ENCODE data around the gene WFDC10A. TPM values are rescaled to one million over a fixed set of nuclear protein-coding genes. Genes with fewer than 3 reads are reported as not detected.
"Not testable (repeated sequence)": the region's sequence is repeated elsewhere in the genome, so short reads cannot be mapped to it uniquely, and the experiment has no call there.

WFDC10A gene
- polyA plus RNA-seq (2013, experiment 1 of 4): not detected
- not detected for polyA plus RNA-seq (2013, experiment 2 of 4)
- not detected for polyA plus RNA-seq (2013, experiment 3 of 4)
- not detected for polyA plus RNA-seq (2013, experiment 4 of 4)

DNA sequence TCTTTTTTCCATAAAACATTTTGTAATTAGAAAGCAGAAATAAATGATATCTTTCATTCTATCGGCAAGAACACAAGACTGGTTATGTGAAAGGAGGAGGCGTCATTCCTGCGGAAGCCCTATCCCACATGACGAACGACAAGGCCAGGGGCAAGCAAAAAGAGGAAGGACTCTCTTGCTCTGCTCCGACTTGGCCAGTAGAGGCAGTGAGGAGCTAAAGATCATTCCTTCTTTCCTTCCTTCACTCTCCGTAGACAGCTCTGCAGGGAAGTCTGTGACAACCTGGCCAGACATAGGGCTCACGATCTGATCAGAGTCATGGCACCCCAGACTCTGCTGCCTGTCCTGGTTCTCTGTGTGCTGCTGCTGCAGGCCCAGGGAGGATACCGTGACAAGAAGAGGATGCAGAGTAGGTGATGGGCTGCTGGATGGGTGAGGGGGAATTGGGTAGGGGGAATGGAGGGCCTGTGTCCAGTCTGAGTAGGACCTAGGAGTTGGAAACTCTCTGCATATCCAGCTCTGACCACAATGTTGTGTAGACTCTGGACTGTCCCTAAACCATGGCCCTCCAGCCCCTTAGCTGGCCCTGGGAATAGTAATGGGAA, at the start of gene WFDC10A:
Gene WFDC10A (plus strand): TSS at position 244 of the 605 bp plus-strand sequence. CDS start 75 bp downstream, at position 319.
- Histone ChIP-seq H3K4me1 (ENCODE audit: control insufficient read depth, insufficient read depth, low read length) (no peaks in the 10 kb centered on the region), H3K9me3 (ENCODE audit: control insufficient read depth, low read length) (no peaks in the 10 kb centered on the region), H3K27ac (ENCODE audit: insufficient read depth, low read depth, low read length, poor library complexity, severe bottlenecking) (no peak within 1 kb of the TSS), H3K4me3 (ENCODE audit: insufficient read depth, low read depth, low read length) (no peak within 1 kb of the TSS), H3K36me3 (ENCODE audit: control insufficient read depth, insufficient read depth, low read length) (no peaks in the 10 kb centered on the region), H3K27me3 (ENCODE audit: control insufficient read depth, insufficient read depth, low read length, poor library complexity, severe bottlenecking) (no peaks in the 10 kb centered on the region)
- WGBS, 2 experiments: 19 to 27% methylated on average over 9 of the region's 9 CpGs

DNA sequence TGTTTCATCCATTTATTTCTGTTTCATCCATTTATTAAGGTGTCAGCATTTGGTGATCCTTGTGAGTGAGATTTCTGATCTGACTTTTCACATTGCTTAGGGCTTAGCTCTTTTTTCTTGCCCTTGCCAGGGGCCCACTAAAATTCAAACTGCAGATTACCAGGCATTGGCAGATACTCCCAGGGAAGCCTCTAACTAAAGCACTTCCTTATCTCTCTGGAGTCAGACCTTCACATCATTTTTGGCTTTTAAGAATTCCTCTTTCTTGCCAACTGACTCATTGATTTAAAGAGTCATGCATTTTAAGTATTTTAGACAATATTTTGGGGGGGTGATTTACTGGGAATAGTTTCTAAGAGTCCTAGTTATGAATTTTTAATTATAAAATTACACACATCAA, 47.8 kb upstream of the WFDC10A start:
- no peaks in the 10 kb centered on the region for H3K4me1 ChIP-seq (ENCODE audit: control insufficient read depth, insufficient read depth, low read length)
- H3K27me3 ChIP-seq (ENCODE audit: control insufficient read depth, insufficient read depth, low read length, poor library complexity, severe bottlenecking): no peaks in the 10 kb centered on the region
- H3K27ac ChIP-seq (ENCODE audit: insufficient read depth, low read depth, low read length, poor library complexity, severe bottlenecking): no peak overlapping the region
- H3K4me3 ChIP-seq (ENCODE audit: insufficient read depth, low read depth, low read length): no peak overlapping the region
- no peaks in the 10 kb centered on the region for H3K9me3 ChIP-seq (ENCODE audit: control insufficient read depth, low read length)
- no peaks in the 10 kb centered on the region for H3K36me3 ChIP-seq (ENCODE audit: control insufficient read depth, insufficient read depth, low read length)

DNA sequence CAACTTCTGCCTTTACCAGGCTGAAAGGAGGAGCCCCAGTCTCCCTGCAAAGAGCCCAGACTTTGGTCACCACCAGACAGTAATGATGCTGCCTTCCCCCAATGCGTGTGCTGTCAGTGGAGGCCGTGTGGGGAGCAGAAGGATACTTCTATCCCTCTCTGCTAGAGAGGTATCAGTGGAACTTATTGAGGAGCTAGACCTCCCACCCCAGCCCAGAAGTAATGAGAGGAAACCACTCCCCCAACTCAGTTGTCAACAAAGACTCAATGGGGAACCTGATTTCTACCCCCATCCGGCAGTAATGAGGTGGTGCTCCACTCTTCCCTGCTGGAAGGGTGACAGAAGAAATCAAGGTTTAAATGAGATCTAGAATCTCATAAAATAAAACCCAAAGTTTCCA, 46.0 kb upstream of the WFDC10A start:
- no peaks in the 10 kb centered on the region for H3K4me1 ChIP-seq (ENCODE audit: control insufficient read depth, insufficient read depth, low read length)
- no peaks in the 10 kb centered on the region for H3K27me3 ChIP-seq (ENCODE audit: control insufficient read depth, insufficient read depth, low read length, poor library complexity, severe bottlenecking)
- 47 to 51% methylated on average over 3 of the region's 3 CpGs for WGBS, 2 experiments
- H3K9me3 ChIP-seq (ENCODE audit: control insufficient read depth, low read length): no peaks in the 10 kb centered on the region
- H3K27ac ChIP-seq (ENCODE audit: insufficient read depth, low read depth, low read length, poor library complexity, severe bottlenecking): no peak overlapping the region
- H3K4me3 ChIP-seq (ENCODE audit: insufficient read depth, low read depth, low read length): no peak overlapping the region
- no peaks in the 10 kb centered on the region for H3K36me3 ChIP-seq (ENCODE audit: control insufficient read depth, insufficient read depth, low read length)

DNA sequence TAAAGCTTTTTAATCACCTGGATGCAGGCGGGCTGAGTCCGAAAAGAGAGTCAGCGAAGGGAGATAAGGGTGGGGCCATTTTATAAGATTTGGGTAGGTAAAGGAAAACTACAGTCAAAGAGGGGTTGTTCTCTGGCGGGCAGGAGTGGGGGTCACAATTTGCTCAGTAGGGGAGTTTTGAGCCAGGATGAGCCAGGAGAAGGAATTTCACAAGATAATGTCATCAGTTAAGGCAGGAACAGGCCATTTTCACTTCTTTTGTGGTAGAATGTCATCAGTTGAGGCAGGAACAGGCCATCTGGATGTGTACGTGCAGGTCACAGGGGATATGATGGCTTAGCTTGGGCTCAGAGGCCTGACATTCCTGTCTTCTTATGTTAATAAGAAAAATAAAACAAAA, 45.2 kb upstream of the WFDC10A start:
- not testable (repeated sequence) for H3K9me3 ChIP-seq (ENCODE audit: control insufficient read depth, low read length); H3K27ac ChIP-seq (ENCODE audit: insufficient read depth, low read depth, low read length, poor library complexity, severe bottlenecking); H3K4me1 ChIP-seq (ENCODE audit: control insufficient read depth, insufficient read depth, low read length); H3K36me3 ChIP-seq (ENCODE audit: control insufficient read depth, insufficient read depth, low read length); H3K27me3 ChIP-seq (ENCODE audit: control insufficient read depth, insufficient read depth, low read length, poor library complexity, severe bottlenecking); H3K4me3 ChIP-seq (ENCODE audit: insufficient read depth, low read depth, low read length)
- 89 to 91% methylated on average over 5 of the region's 5 CpGs for WGBS, 2 experiments

DNA sequence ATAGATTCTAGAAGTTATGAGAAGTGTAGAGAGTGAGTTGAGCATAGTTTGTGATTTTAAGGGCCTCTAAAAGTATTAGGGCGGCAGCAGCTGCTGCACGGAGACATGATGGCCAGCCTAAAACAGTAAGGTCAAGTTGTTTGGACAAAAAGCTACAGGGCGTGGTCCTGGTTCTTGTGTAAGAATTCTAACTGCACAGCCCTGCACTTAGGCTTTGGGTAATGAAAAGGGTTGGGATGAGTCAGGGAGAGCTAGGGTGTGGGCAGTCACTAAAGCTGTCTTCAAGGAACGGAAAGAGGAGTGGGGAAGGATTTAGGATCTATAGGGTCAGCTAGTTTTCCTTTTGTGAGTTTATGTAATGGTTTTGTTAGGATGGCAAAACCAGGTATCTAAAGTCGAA, 43.6 kb upstream of the WFDC10A start:
- not testable (repeated sequence) for H3K36me3 ChIP-seq (ENCODE audit: control insufficient read depth, insufficient read depth, low read length); H3K9me3 ChIP-seq (ENCODE audit: control insufficient read depth, low read length); H3K4me1 ChIP-seq (ENCODE audit: control insufficient read depth, insufficient read depth, low read length); H3K27me3 ChIP-seq (ENCODE audit: control insufficient read depth, insufficient read depth, low read length, poor library complexity, severe bottlenecking); H3K27ac ChIP-seq (ENCODE audit: insufficient read depth, low read depth, low read length, poor library complexity, severe bottlenecking); H3K4me3 ChIP-seq (ENCODE audit: insufficient read depth, low read depth, low read length)
- 93 to 95% methylated on average over 5 of the region's 5 CpGs for WGBS, 2 experiments

DNA sequence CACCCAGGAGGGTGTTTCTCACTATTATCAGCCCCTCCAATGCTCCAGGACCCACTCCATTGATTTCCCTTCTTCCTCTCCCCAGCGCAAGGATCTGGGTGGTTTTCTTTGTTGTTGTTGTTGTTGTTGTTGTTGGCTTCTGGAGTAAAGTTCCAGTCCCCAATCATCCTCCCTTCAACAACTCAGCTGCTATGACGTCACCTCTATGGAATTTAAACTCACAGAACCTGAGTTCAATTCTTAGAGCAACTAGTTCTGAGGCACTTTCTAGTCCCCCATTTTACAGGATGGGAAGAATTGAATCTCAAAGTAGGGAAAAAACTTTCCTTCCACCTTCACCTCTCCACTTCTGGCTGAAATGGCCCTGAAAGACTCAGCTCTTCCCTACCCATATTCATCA, 40.7 kb upstream of the WFDC10A start:
- Histone ChIP-seq H3K4me3 (ENCODE audit: insufficient read depth, low read depth, low read length) (no peak overlapping the region), H3K9me3 (ENCODE audit: control insufficient read depth, low read length) (no peaks in the 10 kb centered on the region), H3K27ac (ENCODE audit: insufficient read depth, low read depth, low read length, poor library complexity, severe bottlenecking) (no peak overlapping the region), H3K4me1 (ENCODE audit: control insufficient read depth, insufficient read depth, low read length) (no peaks in the 10 kb centered on the region), H3K27me3 (ENCODE audit: control insufficient read depth, insufficient read depth, low read length, poor library complexity, severe bottlenecking) (no peaks in the 10 kb centered on the region), H3K36me3 (ENCODE audit: control insufficient read depth, insufficient read depth, low read length) (no peaks in the 10 kb centered on the region)
- 44 to 70% methylated on average over 1 of the region's 2 CpGs for WGBS, 2 experiments

DNA sequence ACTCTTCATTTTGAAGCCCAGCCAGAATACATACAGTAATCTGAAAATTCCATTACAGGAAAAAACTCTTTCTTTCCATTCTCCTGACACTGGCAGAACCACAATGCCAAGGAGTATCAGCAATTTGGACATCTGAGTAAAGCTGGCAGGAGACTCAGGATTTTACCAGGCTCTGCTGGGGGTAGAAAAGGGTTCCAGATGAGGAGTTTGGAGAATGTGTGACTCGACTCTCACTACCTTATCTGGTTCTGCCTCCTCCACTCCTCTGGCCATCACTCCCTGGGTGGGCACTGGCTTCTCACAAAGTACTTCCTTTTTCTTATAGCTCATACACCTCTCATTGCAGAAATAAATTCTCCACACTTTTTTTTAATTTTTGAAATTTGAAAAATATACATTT, 39.8 kb upstream of the WFDC10A start:
- 55 to 77% methylated on average over 1 of the region's 1 CpG for WGBS, 2 experiments

DNA sequence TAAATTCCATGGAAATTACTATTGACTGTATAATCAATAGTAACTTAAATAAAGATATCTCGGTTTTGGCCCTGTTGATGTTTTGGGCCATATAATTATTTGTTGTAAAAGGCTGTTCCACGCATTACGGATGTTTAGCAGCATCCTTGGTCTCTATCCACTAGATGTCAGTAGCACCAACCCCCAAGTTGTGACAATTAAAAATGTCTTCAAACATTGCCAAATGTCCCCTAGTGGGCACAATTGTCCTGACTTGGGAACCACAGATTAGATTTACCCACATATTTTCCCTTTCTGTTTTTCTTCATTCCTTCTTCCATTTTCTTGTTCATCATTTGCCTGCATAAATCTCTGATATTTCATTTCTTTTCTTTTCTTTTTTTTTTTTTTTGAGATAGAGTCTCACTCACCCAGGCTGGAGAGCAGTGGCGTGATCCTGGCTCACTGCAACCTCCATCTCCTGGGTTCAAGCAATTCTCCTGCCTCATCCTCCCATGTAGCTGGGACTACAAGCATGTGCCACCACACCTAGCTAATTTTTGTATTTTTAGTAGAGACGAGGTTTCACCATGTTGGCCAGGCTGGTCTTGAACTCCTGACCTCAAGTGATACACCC, 36.9 kb upstream of the WFDC10A start:
- no peak overlapping the region for H3K27ac ChIP-seq (ENCODE audit: insufficient read depth, low read depth, low read length, poor library complexity, severe bottlenecking)
- no peaks in the 10 kb centered on the region for H3K9me3 ChIP-seq (ENCODE audit: control insufficient read depth, low read length)
- H3K27me3 ChIP-seq (ENCODE audit: control insufficient read depth, insufficient read depth, low read length, poor library complexity, severe bottlenecking): no peaks in the 10 kb centered on the region
- 64 to 72% methylated on average over 5 of the region's 5 CpGs for WGBS, 2 experiments
- H3K4me3 ChIP-seq (ENCODE audit: insufficient read depth, low read depth, low read length): no peak overlapping the region
- H3K4me1 ChIP-seq (ENCODE audit: control insufficient read depth, insufficient read depth, low read length): no peaks in the 10 kb centered on the region
- no peaks in the 10 kb centered on the region for H3K36me3 ChIP-seq (ENCODE audit: control insufficient read depth, insufficient read depth, low read length)

More for the DNA sequence above, 39.8 kb upstream of the WFDC10A start:
- Histone ChIP-seq H3K27me3 (ENCODE audit: control insufficient read depth, insufficient read depth, low read length, poor library complexity, severe bottlenecking) (no peaks in the 10 kb centered on the region), H3K4me1 (ENCODE audit: control insufficient read depth, insufficient read depth, low read length) (no peaks in the 10 kb centered on the region), H3K36me3 (ENCODE audit: control insufficient read depth, insufficient read depth, low read length) (no peaks in the 10 kb centered on the region), H3K4me3 (ENCODE audit: insufficient read depth, low read depth, low read length) (no peak overlapping the region), H3K27ac (ENCODE audit: insufficient read depth, low read depth, low read length, poor library complexity, severe bottlenecking) (no peak overlapping the region), H3K9me3 (ENCODE audit: control insufficient read depth, low read length) (no peaks in the 10 kb centered on the region)

DNA sequence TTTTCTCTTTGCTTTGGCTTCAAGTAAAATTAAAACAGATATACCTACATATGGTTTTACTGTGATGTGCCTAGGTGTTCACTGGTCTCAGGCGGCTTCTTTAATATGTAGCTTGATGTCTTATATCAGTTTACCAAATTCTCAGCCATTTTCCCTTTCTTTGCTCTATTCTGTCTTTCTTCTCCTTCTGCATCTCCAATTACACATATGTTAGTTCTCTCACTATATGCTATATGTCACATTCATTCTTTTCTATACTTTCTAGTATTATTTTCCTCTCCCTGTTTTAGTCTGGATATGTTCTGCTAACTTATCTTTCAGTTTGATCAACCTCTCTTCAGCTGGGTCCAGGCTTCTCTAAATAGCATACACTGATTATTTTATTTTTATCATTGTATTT, 36.0 kb upstream of the WFDC10A start:
- 0% methylated on average over 1 of the region's 1 CpG for WGBS, 2 experiments
- Histone ChIP-seq H3K9me3 (ENCODE audit: control insufficient read depth, low read length) (no peaks in the 10 kb centered on the region), H3K4me1 (ENCODE audit: control insufficient read depth, insufficient read depth, low read length) (no peaks in the 10 kb centered on the region), H3K4me3 (ENCODE audit: insufficient read depth, low read depth, low read length) (no peak overlapping the region), H3K27me3 (ENCODE audit: control insufficient read depth, insufficient read depth, low read length, poor library complexity, severe bottlenecking) (no peaks in the 10 kb centered on the region), H3K27ac (ENCODE audit: insufficient read depth, low read depth, low read length, poor library complexity, severe bottlenecking) (no peak overlapping the region), H3K36me3 (ENCODE audit: control insufficient read depth, insufficient read depth, low read length) (no peaks in the 10 kb centered on the region)

DNA sequence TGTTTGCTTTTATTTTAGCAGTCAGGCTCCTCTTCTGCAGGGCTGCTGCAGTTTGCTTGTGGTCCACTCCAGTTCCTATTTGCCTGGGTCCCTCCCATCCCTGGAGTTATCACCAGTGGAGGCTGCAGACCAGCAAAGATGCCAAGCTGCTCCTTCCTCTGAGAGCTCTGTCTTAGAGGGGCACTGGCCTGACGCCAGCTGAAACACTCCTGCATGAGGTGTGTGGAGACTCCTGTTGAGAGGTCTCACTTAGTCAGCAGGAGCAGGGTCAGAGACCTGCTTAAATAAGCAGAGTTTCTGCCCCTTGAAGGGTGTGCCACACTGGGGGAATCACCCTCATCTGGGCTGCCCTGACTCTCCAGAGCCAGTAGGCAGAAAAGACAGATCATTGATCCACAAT, 34.3 kb upstream of the WFDC10A start:
- Histone ChIP-seq H3K4me3 (ENCODE audit: insufficient read depth, low read depth, low read length) (no peak overlapping the region), H3K27me3 (ENCODE audit: control insufficient read depth, insufficient read depth, low read length, poor library complexity, severe bottlenecking) (no peaks in the 10 kb centered on the region), H3K4me1 (ENCODE audit: control insufficient read depth, insufficient read depth, low read length) (no peaks in the 10 kb centered on the region), H3K27ac (ENCODE audit: insufficient read depth, low read depth, low read length, poor library complexity, severe bottlenecking) (no peak overlapping the region), H3K36me3 (ENCODE audit: control insufficient read depth, insufficient read depth, low read length) (no peaks in the 10 kb centered on the region), H3K9me3 (ENCODE audit: control insufficient read depth, low read length) (no peaks in the 10 kb centered on the region)
- WGBS, 2 experiments: 40 to 43% methylated on average over 1 of the region's 1 CpG

All from ectodermal cell (in vitro differentiated cells).